Measurements from ENCODE around the gene ARHGEF17.

GRCh38 chr11:73401217-73401923 is 93.3 kb downstream of the ARHGEF17 start:
- TF ChIP-seq, protein P1, sequence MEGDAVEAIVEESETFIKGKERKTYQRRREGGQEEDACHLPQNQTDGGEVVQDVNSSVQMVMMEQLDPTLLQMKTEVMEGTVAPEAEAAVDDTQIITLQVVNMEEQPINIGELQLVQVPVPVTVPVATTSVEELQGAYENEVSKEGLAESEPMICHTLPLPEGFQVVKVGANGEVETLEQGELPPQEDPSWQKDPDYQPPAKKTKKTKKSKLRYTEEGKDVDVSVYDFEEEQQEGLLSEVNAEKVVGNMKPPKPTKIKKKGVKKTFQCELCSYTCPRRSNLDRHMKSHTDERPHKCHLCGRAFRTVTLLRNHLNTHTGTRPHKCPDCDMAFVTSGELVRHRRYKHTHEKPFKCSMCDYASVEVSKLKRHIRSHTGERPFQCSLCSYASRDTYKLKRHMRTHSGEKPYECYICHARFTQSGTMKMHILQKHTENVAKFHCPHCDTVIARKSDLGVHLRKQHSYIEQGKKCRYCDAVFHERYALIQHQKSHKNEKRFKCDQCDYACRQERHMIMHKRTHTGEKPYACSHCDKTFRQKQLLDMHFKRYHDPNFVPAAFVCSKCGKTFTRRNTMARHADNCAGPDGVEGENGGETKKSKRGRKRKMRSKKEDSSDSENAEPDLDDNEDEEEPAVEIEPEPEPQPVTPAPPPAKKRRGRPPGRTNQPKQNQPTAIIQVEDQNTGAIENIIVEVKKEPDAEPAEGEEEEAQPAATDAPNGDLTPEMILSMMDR (IDR thresholded peaks at IDR 0.05) = no peak
- TF ChIP-seq EP300 (IDR thresholded peaks at IDR 0.05) = no peak
- no peak for TF ChIP-seq POLR2AphosphoS5 (IDR thresholded peaks at IDR 0.05)

Measured in esophagus muscularis mucosa (tissue), 4 donors.